Measurements from ENCODE around the gene TMEM9. TPM values are rescaled to one million over a fixed set of nuclear protein-coding genes. Genes with fewer than 3 reads are reported as not detected.

The TMEM9 gene
- total RNA-seq, 2 experiments from 2014 or later, result 28.5 to 35.9 TPM

DNA sequence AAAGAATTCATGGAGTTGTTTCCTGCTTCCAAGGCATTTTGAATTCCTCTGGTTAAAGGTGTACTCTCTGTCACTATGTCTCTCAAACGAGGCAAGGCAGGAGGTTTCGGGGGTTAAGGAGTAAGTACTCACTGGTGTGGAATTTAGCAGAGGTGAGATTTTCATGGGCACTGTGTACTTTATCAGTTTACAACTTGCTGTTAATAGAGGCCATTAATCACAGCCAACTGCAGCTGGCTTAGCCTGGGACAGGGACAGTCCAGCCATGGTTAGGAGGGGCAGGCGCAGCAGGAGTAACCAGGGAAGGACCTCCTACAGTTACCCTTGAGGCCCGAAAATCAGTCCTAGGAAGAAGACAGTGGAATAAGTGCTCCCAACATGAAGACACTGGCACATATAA is 18.1 kb upstream of the TMEM9 start:
- no peak for TF ChIP-seq EZH2phosphoT487 (IDR thresholded peaks at IDR 0.05; ENCODE audit: borderline replicate concordance, low read depth, low read length)
- TF ChIP-seq, protein P1, sequence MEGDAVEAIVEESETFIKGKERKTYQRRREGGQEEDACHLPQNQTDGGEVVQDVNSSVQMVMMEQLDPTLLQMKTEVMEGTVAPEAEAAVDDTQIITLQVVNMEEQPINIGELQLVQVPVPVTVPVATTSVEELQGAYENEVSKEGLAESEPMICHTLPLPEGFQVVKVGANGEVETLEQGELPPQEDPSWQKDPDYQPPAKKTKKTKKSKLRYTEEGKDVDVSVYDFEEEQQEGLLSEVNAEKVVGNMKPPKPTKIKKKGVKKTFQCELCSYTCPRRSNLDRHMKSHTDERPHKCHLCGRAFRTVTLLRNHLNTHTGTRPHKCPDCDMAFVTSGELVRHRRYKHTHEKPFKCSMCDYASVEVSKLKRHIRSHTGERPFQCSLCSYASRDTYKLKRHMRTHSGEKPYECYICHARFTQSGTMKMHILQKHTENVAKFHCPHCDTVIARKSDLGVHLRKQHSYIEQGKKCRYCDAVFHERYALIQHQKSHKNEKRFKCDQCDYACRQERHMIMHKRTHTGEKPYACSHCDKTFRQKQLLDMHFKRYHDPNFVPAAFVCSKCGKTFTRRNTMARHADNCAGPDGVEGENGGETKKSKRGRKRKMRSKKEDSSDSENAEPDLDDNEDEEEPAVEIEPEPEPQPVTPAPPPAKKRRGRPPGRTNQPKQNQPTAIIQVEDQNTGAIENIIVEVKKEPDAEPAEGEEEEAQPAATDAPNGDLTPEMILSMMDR (conservative IDR thresholded peaks at IDR 0.05; ENCODE audit: low read length), result no peak
- ChIA-PET CTCF (ENCODE audit: unreplicated experiment) (no interaction called here), POLR2A (no interaction called here)
- Histone ChIP-seq H3K79me2 (ENCODE audit: insufficient read depth, low read depth, low read length) (no peaks in the 10 kb centered on the region), H3K9me2 (ENCODE audit: insufficient read depth, low read length) (no peaks in the 10 kb centered on the region), H3K27ac (ENCODE audit: low read depth, low read length, poor library complexity, severe bottlenecking) (no peak overlapping the region), H3K4me3 (ENCODE audit: low read depth, low read length, poor library complexity, severe bottlenecking) (no peak overlapping the region), H3K4me2 (ENCODE audit: low read length) (no peak overlapping the region), H3K4me1 (ENCODE audit: insufficient read depth, low read length, poor library complexity, severe bottlenecking) (no peaks in the 10 kb centered on the region), H4K20me1 (ENCODE audit: insufficient read depth, low read length) (no peaks in the 10 kb centered on the region), H3K36me3 (ENCODE audit: insufficient read depth, low read length) (no peaks in the 10 kb centered on the region), H3K9me3 (ENCODE audit: low read length) (no peaks in the 10 kb centered on the region), H2AFZ (ENCODE audit: low read length) (no peak overlapping the region)
- intact Hi-C loops (cut with micrococcal nuclease; ENCODE audit: unreplicated experiment), result no loop called here
- DNase-seq (ENCODE audit: low spot score), result no peak
- BruUV-seq (replicated peaks), result no TSS peak

DNA sequence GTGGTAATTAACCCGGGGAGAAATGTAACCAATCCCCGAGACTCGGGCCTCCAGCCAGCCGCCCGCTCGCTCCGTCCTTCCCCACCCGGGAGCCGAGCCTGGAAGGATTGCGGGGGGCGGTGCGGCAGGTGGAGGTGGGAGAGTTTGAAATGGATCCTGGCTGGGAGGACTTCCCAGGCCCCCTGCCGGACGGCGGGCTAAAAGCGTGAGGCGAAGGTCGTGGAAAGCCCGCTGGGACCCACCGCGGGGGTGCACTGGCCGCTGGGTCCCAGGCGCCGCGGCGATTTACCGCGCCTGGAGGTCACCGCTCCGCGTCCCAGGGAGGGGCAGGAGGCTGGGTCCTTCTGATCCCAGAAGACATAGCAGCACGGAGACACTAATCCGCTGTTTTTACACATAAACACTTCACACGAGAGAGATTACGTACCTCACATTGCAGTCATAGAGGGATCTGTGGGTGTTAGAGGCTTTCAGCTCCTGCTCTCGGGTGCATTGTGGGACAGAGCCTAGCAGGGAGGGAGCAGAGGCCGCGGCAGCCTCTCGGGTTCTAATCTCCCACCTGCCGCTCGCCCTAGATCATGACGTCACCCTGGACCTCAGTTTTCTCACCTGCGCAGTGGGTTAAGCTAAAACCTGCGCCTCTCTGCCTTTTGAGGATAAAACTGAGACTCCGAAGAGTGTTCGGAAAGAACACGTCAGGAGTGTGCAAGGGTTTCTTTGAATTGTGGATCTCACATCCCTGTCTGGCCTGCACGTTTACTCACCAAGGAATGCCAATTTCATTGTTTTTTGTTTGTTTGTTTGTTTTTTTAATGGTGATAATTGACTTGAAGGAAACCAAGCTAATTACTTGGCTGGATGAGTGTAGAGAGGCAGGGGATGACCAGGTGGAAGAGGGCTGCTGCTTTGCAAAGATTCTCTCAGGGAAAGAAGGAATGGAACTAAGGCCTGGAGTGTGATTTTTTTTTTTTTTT is 17.1 kb upstream of the TMEM9 start:
- H3K36me3 ChIP-seq (ENCODE audit: insufficient read depth, low read length), result no peaks in the 10 kb centered on the region
- H2AFZ ChIP-seq (ENCODE audit: low read length), result peak overlapping the region; percentile 84; the same call in 1 of the 2 replicates
- intact Hi-C loops (cut with micrococcal nuclease; ENCODE audit: unreplicated experiment), result no loop called here
- no peak overlapping the region for H3K27ac ChIP-seq (ENCODE audit: low read depth, low read length, poor library complexity, severe bottlenecking)
- ChIA-PET CTCF (ENCODE audit: unreplicated experiment) (interaction anchor here (0.5 to 1.1 kb wide), 2 partner anchors 25 to 335 kb away, joined by 3 read pairs; partner anchors contain the start of gene CSRP1), POLR2A (no interaction called here)
- H3K9me2 ChIP-seq (ENCODE audit: insufficient read depth, low read length), result no peaks in the 10 kb centered on the region
- H3K9me3 ChIP-seq (ENCODE audit: low read length), result no peaks in the 10 kb centered on the region
- BruUV-seq (replicated peaks), result no TSS peak
- H3K4me2 ChIP-seq (ENCODE audit: low read length), result peak overlapping the region; percentile 65
- H3K79me2 ChIP-seq (ENCODE audit: insufficient read depth, low read depth, low read length), result no peaks in the 10 kb centered on the region
- no peak for TF ChIP-seq EZH2phosphoT487 (IDR thresholded peaks at IDR 0.05; ENCODE audit: borderline replicate concordance, low read depth, low read length)
- TF ChIP-seq, protein P1 (conservative IDR thresholded peaks at IDR 0.05; ENCODE audit: low read length), result 0 out of 2 replicates have a peak, but pooled peaks have one; percentile 26
- peak overlapping the region; percentile 54 for H3K4me3 ChIP-seq (ENCODE audit: low read depth, low read length, poor library complexity, severe bottlenecking)
- no peak for DNase-seq (ENCODE audit: low spot score)
- H4K20me1 ChIP-seq (ENCODE audit: insufficient read depth, low read length), result no peaks in the 10 kb centered on the region
- H3K4me1 ChIP-seq (ENCODE audit: insufficient read depth, low read length, poor library complexity, severe bottlenecking), result no peaks in the 10 kb centered on the region

All from OCI-LY7 (cell line).